GM18505 (cell line): Measurements from ENCODE around the gene VCX3B.
"Not testable (repeated sequence)": the region's sequence is repeated elsewhere in the genome, so short reads cannot be mapped to it uniquely, and the experiment has no call there.

Source experiments
- ATAC-seq: cut with Tn5 transposase; IDR thresholded peaks from one replicate; pipeline ENCODE4 v1.9.1; 2021; ENCODE audit not compliant: unreplicated experiment
- POLR2A ChIP-seq: IDR thresholded peaks from 4 replicates; pipeline ENCODE4 v1.6.1; 2011; ENCODE audit warnings: borderline replicate concordance; ENCODE audit not compliant: insufficient read depth, insufficient read length; ENCODE audit errors: extremely low read depth

VCX3B gene

DNA sequence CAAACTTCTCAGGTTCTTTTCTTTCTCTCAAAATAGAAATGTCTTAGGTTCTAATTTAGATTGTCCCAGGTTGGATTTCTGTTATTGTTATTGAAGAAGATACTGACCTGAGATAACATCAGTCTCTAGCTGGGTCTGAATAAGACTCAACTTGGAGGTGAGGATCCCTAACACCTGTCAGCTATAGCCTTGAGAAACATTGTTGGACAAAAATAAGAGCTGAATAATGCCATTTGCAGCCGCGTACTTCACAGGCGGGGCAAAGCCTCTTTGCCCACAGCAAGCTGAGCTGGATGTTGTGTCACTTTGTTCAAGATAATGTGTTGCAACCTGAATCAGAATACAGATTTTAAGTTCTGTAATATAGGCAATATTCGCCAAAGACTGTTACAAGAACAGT is 35.6 kb downstream of the VCX3B start:
- TF ChIP-seq POLR2A, result no peak
- ATAC-seq, result no peak

- ATAC-seq, result not testable (repeated sequence)
Measured at GRCh38 chrX:8502101-8502500, 37.5 kb downstream of the VCX3B start.

- TF ChIP-seq POLR2A, result no peak
- no peak for ATAC-seq
Measured at GRCh38 chrX:8504451-8504850, 39.8 kb downstream of the VCX3B start.
